ENCODE results near the gene TSPAN13.

Gene TSPAN13

GRCh38 chr7:16742547-16742946 lies 11.0 kb upstream of the TSPAN13 start:
- H3K27me3 ChIP-seq, result no peaks in the 10 kb centered on the region
- no peak for DNase-seq
- H3K4me1 ChIP-seq, result peaks cover 14% of the 10 kb centered on the region
- no peak overlapping the region for H3K4me3 ChIP-seq (ENCODE audit: low read depth, low read length)
- no peaks in the 10 kb centered on the region for H3K9me3 ChIP-seq
- TF ChIP-seq CTCF (IDR thresholded peaks at IDR 0.05; ENCODE audit: low read depth, low read length), result no peak
- H3K36me3 ChIP-seq, result no peaks in the 10 kb centered on the region

GRCh38 chr7:16743236-16743635 lies 10.3 kb upstream of the TSPAN13 start:
- DNase-seq, result no peak
- Histone ChIP-seq H3K4me3 (ENCODE audit: low read depth, low read length) (no peak overlapping the region), H3K27me3 (no peaks in the 10 kb centered on the region), H3K36me3 (no peaks in the 10 kb centered on the region), H3K4me1 (peaks cover 14% of the 10 kb centered on the region), H3K9me3 (no peaks in the 10 kb centered on the region)
- no peak for TF ChIP-seq CTCF (IDR thresholded peaks at IDR 0.05; ENCODE audit: low read depth, low read length)

GRCh38 chr7:16744518-16745250 lies 8.9 kb upstream of the TSPAN13 start:
- no peak for TF ChIP-seq CTCF (IDR thresholded peaks at IDR 0.05; ENCODE audit: low read depth, low read length)
- Histone ChIP-seq H3K9me3 (no peaks in the 10 kb centered on the region), H3K27me3 (no peaks in the 10 kb centered on the region), H3K4me1 (peaks cover 14% of the 10 kb centered on the region), H3K4me3 (ENCODE audit: low read depth, low read length) (no peak overlapping the region), H3K36me3 (no peaks in the 10 kb centered on the region)
- no peak for DNase-seq

- H3K4me3 ChIP-seq (ENCODE audit: low read depth, low read length), result no peak overlapping the region
- no peak for TF ChIP-seq CTCF (IDR thresholded peaks at IDR 0.05; ENCODE audit: low read depth, low read length)
- H3K9me3 ChIP-seq, result no peaks in the 10 kb centered on the region
- no peaks in the 10 kb centered on the region for H3K27me3 ChIP-seq
- no peaks in the 10 kb centered on the region for H3K36me3 ChIP-seq
- DNase-seq, result no peak
- peaks cover 11% of the 10 kb centered on the region for H3K4me1 ChIP-seq
Observed at GRCh38 chr7:16745645-16746044, 7.9 kb upstream of the TSPAN13 start.

- H3K36me3 ChIP-seq, result no peaks in the 10 kb centered on the region
- no peak overlapping the region for H3K4me3 ChIP-seq (ENCODE audit: low read depth, low read length)
- DNase-seq, result no peak
- peaks cover 6% of the 10 kb centered on the region for H3K4me1 ChIP-seq
- no peaks in the 10 kb centered on the region for H3K9me3 ChIP-seq
- H3K27me3 ChIP-seq, result no peaks in the 10 kb centered on the region
- no peak for TF ChIP-seq CTCF (IDR thresholded peaks at IDR 0.05; ENCODE audit: low read depth, low read length)
Observed at GRCh38 chr7:16747102-16747501, 6.5 kb upstream of the TSPAN13 start.

All from BE2C (cell line).